IMR-90 (cell line): ENCODE data around the gene PRKCA.

Experiments
- CTCF ChIP-seq: conservative IDR thresholded peaks from 2 replicates; pipeline ENCODE4 v1.5.1; 2012; ENCODE audit warnings: mild to moderate bottlenecking, low read depth, low read length, improper control_type of control experiment
- FOS ChIP-seq: fragments of 150-350 bp; IDR thresholded peaks from 2 replicates; pipeline ENCODE4 v1.6.1; 2016; ENCODE audit warnings: low read depth, low read length

- TF ChIP-seq CTCF = no peak
- TF ChIP-seq FOS = no peak
These were observed 280.1 kb downstream of the PRKCA start for GRCh38 chr17:66582373-66583111.
